ENCODE measurements around the gene FOXN3.
"Not testable (repeated sequence)": the region's sequence is repeated elsewhere in the genome, so short reads cannot be mapped to it uniquely, and the experiment has no call there.

FOXN3 gene

GRCh38 chr14:89131004-89131750 lies 285.9 kb downstream of the FOXN3 start:
- no peak for DNase-seq (ENCODE audit: low read depth, low spot score)

DNA sequence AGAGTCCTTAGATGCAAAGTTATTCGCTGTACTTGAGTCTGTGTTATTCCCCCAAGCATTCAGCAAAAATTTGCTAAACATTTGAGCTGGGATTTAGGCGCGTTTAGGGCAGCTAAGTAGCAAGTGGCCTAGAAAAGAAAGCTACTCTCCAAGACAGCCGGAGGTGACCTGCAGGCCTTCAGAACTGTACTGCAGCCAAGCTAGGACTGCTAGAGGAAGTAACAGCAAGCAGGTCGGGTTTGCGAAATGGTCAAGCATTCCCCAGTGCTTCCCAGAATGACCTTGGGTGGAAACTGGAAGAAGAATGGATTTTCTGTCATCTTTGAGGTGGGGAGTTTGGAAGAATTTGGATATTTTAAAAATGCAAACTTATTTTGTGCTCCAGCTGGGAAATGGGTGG lies 287.5 kb downstream of the FOXN3 start:
- DNase-seq (ENCODE audit: low read depth, low spot score) = no peak

GRCh38 chr14:89128311-89129026 lies 288.6 kb downstream of the FOXN3 start:
- DNase-seq (ENCODE audit: low read depth, low spot score) = no peak

- DNase-seq (ENCODE audit: low read depth, low spot score) = no peak
Measured at GRCh38 chr14:89126461-89126860, 290.6 kb downstream of the FOXN3 start.

DNA sequence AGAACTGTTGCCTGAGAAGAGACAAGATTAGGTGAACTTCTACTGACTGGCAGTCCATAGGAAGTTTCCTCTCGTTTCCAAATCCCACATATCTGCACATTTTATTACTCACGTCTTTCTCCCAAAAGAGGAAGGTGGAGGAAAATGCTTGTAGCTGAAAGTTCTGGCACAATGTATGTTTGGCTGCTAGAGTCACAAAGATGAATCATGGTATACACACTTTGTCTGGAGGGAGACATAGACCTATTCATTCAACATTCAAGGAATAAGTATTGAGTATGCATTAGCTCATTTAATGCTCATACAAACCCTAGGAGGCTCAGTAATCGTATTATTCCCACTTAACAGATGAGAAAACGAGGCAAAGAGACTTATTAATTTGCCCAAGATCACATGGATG lies 291.8 kb downstream of the FOXN3 start:
- DNase-seq (ENCODE audit: low read depth, low spot score) = no peak

DNA sequence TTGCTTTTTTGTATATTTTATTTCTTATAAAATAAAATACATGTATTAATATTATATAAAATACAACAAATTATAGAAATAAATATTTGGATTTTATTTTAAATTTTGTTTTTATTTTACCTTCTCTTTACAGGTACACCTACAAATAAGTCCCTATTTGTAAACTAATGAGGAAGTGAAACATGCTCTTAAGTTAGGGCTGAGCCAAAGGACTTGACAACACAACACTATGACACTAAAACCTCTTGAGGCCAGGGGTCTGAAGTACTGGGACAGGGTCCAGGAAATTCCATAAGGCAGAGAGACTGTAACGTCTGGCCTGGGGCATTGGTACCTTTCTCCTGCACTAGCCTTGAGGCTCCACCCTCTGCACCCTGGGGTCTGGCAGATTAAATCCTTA lies 293.2 kb downstream of the FOXN3 start:
- no peak for DNase-seq (ENCODE audit: low read depth, low spot score)

- no peak for DNase-seq (ENCODE audit: low read depth, low spot score)
Measured at GRCh38 chr14:89123215-89123614, 293.8 kb downstream of the FOXN3 start.

DNA sequence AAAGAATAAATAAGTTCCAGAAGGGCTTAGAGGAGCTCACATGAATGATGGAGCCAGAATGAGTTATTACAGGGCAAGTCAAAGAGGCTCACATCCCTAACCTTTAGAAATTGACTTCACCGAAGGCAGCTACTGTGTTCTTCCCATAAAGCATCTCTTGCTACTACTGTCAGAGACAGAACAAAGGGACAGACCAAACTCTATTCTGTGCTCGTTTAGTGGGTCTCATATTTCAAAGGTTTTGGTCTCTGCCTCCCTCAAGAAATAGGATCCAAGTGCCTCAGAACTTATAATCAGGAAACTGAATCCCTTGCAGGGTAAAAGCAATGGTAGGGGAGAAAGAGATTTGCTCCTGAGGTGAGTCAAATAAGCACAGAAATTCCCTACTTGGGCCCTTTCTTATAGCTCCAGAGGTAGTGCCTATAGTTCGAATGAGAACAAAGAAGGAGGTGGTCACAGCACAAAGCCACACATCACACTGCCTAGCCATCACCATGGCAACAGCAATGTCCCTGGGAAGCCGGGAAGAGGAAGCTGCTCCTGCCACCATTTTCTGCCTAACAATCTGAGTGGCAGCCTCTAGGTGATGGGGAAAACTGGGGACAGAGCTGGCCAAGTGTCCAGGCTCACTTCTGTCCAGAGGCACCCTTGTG lies 294.9 kb downstream of the FOXN3 start:
- DNase-seq (ENCODE audit: low read depth, low spot score) = no peak

DNA sequence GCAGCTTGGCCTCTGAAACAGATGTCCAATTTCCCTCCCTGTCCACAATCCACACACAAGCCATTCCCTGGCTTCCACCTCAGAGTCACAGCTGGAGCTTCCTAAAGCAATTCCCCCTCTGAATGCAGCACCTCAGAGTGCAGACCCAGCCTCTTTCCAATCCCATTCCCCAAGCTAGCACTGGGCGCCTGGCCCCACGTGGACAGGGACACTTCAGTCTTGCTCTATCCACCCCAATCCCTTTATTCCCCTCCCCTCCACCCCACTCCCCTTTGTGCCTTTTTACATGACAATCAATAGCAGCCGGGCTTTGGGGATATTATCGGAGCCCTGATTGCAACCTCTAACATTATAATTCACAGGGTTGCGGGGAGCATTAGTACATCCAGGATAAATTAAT lies 300.0 kb downstream of the FOXN3 start:
- DNase-seq (ENCODE audit: low read depth, low spot score) = no peak

DNA sequence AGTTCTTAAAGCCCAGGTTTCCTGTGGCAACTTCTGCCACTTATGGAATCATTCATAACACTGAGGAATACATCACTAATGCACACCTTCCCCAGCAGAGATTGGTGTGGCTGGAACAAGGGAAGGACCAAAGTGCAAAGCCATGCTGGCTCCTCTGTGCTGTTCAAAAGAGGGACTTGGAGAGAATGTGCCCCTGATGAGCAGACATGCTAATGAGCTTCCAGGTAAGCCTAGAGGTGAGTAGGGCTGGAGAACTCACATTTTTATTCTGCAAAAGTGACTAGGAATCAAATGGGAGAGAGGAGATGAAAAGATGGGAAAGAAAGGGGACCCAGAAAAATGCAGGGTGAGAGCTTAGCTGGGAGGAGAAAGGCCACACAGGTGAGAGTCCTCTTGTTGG lies 302.9 kb downstream of the FOXN3 start:
- DNase-seq (ENCODE audit: low read depth, low spot score) = no peak

GRCh38 chr14:89112720-89113119 lies 304.3 kb downstream of the FOXN3 start:
- DNase-seq (ENCODE audit: low read depth, low spot score) = no peak

GRCh38 chr14:89111766-89112543 lies 305.1 kb downstream of the FOXN3 start:
- not testable (repeated sequence) for DNase-seq (ENCODE audit: low read depth, low spot score)

GRCh38 chr14:89111232-89111631 lies 305.8 kb downstream of the FOXN3 start:
- DNase-seq (ENCODE audit: low read depth, low spot score) = not testable (repeated sequence)

GRCh38 chr14:89110110-89110509 lies 306.9 kb downstream of the FOXN3 start:
- no peak for DNase-seq (ENCODE audit: low read depth, low spot score)

- no peak for DNase-seq (ENCODE audit: low read depth, low spot score)
Measured at GRCh38 chr14:89108608-89109007, 308.4 kb downstream of the FOXN3 start.

GRCh38 chr14:89107626-89108025 lies 309.4 kb downstream of the FOXN3 start:
- no peak for DNase-seq (ENCODE audit: low read depth, low spot score)

Data from activated naive CD8-positive, alpha-beta T cell treated with anti-CD3 and anti-CD28 coated beads, Interleukin-2, amount 50 U/mL, for 16 hours (primary cell).